ENCODE results near the gene LINS1.

The LINS1 gene

DNA sequence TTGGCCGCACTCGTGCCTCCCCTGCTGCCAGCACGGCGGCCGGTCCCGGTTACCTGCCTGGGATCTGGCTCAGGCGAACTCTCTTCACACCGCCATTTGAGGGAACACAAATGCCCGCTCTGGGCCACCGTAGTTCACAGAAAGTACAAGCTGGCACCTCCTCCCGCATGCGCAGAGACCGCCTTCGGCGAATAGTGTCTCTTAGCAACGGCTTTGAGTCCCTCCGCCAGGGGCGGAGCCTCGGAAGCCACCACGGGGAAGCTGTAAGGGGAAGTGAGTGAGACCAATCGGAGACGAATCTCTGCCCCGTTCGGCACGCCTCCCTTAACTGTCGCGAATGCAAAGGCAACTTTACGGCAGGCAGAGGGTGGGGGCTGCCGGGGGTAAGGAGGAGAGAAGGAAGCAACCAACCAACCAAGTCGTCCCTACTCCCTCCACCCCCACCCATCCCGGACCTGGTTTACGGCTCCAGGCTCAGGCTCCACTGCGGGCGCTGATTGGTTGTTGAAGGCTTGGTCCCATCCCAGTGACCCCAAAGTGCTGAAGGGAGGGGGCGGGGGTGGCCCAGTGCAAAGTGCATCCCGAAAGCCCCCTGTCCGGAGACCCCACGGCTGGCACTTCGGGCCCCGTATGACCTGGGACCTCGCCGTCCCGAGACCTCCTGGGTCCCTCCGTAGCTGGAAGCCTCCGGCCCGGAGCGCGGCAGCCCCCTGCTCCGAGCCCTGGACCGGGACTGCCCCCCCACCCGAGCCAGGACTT, at the start of gene LINS1, which contains the start of gene ASB7:
TSS of gene LINS1 (minus strand) at position 121 of the 759 bp plus-strand sequence. CDS start 21,342 bp downstream, outside the sequence.
TSS of gene ASB7 (plus strand) at position 526 of the 759 bp plus-strand sequence. CDS start 9,628 bp downstream, outside the sequence.
- DNase-seq, result peak; percentile 99
- in situ Hi-C loops (cut with HindIII; ENCODE audit: low pct_ligation_motif_present, low pct_unique_long_range_greater_than_20kb, low sequenced_read_pairs), result no loop called here

GRCh38 chr15:100651253-100651652, 49.3 kb upstream of the LINS1 start:
- in situ Hi-C loops (cut with HindIII; ENCODE audit: low pct_ligation_motif_present, low pct_unique_long_range_greater_than_20kb, low sequenced_read_pairs), result no loop called here
- no peak for DNase-seq

DNA sequence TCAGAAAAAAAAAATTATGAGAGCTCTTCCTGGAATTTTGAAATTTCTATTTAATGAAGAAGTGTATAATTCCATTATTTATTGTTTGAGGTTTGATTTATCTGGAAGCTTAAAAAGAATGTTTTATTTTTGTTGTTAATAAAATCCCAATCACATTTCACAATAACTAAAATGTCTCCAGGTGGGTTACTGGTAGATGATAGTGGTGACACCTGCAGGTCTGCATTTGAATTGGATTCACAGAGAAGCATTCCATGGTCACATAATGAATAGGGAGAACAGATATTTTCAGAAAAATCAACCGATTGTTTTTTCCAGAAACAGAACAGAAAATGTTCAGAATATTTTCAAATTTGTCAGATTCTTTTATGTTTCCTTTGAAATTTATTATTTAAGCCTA, 48.7 kb upstream of the LINS1 start:
- DNase-seq, result peak; percentile 7
- in situ Hi-C loops (cut with HindIII; ENCODE audit: low pct_ligation_motif_present, low pct_unique_long_range_greater_than_20kb, low sequenced_read_pairs), result no loop called here

- in situ Hi-C loops (cut with HindIII; ENCODE audit: low pct_ligation_motif_present, low pct_unique_long_range_greater_than_20kb, low sequenced_read_pairs), result no loop called here
- no peak for DNase-seq
These were observed 47.0 kb upstream of the LINS1 start for GRCh38 chr15:100648951-100649350.

DNA sequence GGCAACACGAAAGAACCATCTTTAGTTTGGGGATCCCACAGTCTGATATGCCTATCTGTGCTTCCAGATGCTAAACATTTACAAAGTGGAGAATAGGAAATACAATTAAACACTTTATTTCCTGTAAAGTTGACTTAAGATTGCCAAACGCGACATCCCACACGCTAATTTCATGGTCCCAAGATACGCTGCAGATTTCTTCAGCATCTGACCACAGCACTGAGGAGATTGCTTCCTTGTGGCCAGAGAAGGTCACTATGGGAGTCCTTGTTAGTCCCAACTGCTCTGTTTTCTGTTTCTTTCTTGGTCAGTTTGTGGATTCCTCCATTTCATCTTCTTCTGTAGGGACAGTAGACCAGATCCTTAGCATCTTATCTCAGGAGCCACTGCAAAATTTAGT, 43.7 kb upstream of the LINS1 start:
- in situ Hi-C loops (cut with HindIII; ENCODE audit: low pct_ligation_motif_present, low pct_unique_long_range_greater_than_20kb, low sequenced_read_pairs), result no loop called here
- DNase-seq, result no peak

DNA sequence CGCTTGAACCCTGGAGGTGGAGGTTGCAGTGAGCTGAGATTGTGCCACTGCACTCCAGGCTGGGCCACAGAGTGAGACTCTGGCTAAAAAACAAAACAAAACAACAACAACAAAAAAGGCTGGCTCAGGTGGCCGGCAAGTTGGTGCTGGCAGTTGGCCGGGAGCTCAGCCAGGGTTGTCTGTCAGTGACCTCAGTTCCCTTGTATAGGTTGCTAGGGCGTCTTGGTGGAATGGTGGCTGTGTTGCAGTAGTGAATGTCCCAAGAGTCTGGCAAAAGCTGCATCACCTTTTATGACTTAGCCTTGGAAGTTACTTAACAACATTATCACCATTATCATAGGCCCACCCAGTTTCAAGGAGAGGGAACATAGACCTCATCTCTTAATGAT, 41.0 kb upstream of the LINS1 start:
- DNase-seq, result no peak
- in situ Hi-C loops (cut with HindIII; ENCODE audit: low pct_ligation_motif_present, low pct_unique_long_range_greater_than_20kb, low sequenced_read_pairs), result no loop called here

- in situ Hi-C loops (cut with HindIII; ENCODE audit: low pct_ligation_motif_present, low pct_unique_long_range_greater_than_20kb, low sequenced_read_pairs), result no loop called here
- DNase-seq, result no peak
These were observed 40.4 kb upstream of the LINS1 start for GRCh38 chr15:100642213-100642949.

DNA sequence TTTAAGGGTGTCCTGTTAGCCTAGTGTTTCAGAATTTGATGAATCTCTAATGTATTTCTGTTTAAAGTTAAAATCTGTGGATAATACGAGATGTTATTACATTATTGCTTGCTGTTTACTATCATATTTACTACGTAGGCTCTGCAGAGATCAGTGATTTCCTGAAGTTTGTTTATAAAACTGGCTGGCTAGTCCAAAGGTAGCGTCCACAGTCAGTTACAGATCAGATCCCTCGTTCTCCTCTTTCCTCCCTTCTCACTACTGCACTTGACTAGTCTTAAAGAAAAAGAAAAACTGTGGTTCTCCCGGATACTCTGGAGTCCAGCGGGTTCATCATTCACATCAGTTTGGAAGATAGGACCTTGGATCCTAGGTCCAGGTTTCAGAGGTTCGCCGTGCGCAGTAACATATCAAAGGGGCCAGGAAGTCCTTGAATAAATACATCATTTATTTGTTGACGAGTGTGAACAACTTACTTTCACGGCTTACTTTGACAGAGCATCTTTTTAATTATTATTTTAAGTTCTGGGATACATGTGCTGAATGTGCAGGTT, 36.3 kb upstream of the LINS1 start:
- in situ Hi-C loops (cut with HindIII; ENCODE audit: low pct_ligation_motif_present, low pct_unique_long_range_greater_than_20kb, low sequenced_read_pairs), result no loop called here
- no peak for DNase-seq

- in situ Hi-C loops (cut with HindIII; ENCODE audit: low pct_ligation_motif_present, low pct_unique_long_range_greater_than_20kb, low sequenced_read_pairs), result no loop called here
- no peak for DNase-seq
These were observed 33.6 kb upstream of the LINS1 start for GRCh38 chr15:100635406-100636071.

GRCh38 chr15:100633763-100634075, 31.7 kb upstream of the LINS1 start:
- in situ Hi-C loops (cut with HindIII; ENCODE audit: low pct_ligation_motif_present, low pct_unique_long_range_greater_than_20kb, low sequenced_read_pairs), result no loop called here
- no peak for DNase-seq

DNA sequence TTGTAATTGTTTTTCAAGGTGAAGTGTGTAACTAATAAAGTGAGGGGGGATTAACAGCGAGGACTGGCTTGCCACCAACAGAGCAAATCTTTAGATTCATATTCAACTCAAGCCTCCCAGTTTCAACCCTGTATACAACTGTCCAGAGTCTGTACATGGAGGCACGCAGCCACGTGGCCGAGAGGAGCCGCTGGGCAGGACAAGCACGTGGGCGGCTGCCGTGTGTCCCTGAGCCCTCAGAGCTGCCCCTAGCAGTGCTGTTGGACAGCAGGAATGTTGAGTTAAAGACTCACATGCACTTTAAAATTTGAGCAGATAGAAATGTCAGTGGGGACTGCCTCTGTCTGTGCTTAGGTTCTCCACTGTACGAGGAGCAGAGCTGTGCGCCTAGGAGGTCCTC, 29.8 kb upstream of the LINS1 start:
- DNase-seq, result no peak
- in situ Hi-C loops (cut with HindIII; ENCODE audit: low pct_ligation_motif_present, low pct_unique_long_range_greater_than_20kb, low sequenced_read_pairs), result no loop called here

- DNase-seq, result no peak
- in situ Hi-C loops (cut with HindIII; ENCODE audit: low pct_ligation_motif_present, low pct_unique_long_range_greater_than_20kb, low sequenced_read_pairs), result no loop called here
These were observed 26.8 kb upstream of the LINS1 start for GRCh38 chr15:100628746-100629145.

- in situ Hi-C loops (cut with HindIII; ENCODE audit: low pct_ligation_motif_present, low pct_unique_long_range_greater_than_20kb, low sequenced_read_pairs), result no loop called here
- peak; percentile 65 for DNase-seq
These were observed 25.9 kb upstream of the LINS1 start for GRCh38 chr15:100627789-100628395.

DNA sequence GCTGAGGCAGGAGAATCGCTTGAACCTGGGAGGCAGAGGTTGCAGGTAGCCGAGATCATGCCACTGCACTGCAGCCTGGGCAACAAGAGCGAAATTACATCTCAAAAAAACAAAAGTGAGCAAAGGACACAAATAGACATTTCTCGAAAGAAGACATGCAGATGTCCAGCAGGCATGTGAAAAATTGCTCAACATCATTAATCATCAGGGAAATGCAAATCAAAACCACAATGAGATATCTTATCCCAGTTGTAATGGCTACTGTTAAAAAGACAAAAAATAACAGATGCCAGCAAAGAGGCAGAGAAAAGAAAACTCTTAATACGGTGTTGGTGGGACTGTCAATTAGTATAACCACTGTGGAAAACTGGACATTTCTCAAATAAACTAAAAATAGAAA, 21.3 kb upstream of the LINS1 start:
- in situ Hi-C loops (cut with HindIII; ENCODE audit: low pct_ligation_motif_present, low pct_unique_long_range_greater_than_20kb, low sequenced_read_pairs), result no loop called here
- DNase-seq, result no peak

DNA sequence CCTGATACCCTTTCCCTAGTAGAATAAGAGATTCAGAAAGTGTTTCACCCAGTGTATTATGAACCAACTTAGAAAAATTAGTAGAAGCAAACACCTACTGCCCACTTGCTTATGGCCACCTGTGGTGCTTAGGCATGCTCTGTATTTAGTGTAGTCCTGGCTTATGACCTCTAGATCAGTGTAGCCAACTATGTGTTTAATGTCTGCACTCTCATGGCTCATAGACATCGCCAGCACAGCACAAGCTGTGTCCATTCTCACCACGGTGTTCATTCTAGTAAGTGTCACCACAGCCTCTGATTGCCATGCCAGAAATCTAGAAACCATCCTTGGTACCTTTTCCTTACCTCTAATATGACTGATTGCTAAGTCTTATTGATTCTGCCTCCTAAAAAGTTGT, 14.7 kb upstream of the LINS1 start:
- DNase-seq, result no peak
- in situ Hi-C loops (cut with HindIII; ENCODE audit: low pct_ligation_motif_present, low pct_unique_long_range_greater_than_20kb, low sequenced_read_pairs), result no loop called here

- no peak for DNase-seq
- in situ Hi-C loops (cut with HindIII; ENCODE audit: low pct_ligation_motif_present, low pct_unique_long_range_greater_than_20kb, low sequenced_read_pairs), result no loop called here
These were observed 13.8 kb upstream of the LINS1 start for GRCh38 chr15:100615801-100616200.

GRCh38 chr15:100614918-100615317, 12.9 kb upstream of the LINS1 start:
- in situ Hi-C loops (cut with HindIII; ENCODE audit: low pct_ligation_motif_present, low pct_unique_long_range_greater_than_20kb, low sequenced_read_pairs), result no loop called here
- DNase-seq, result no peak

DNA sequence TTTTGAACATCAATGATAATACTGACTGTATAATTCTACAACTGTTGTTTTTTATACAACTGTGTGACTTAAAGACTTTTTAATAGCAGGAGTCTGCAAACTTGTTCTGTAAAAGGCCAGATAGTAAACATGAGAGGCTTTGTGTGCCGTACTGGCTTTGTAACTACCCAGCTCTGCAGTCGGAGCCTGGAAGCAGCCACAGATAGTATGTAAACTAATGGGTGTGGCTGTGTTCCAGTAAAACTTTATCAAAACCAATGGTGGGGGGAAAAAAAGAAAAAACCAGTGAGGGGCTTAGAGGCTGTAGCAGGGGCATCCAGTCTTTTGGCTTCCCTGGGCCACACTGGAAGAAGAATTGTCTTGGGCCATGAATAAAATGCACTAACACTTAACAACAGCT, 12.4 kb upstream of the LINS1 start:
- in situ Hi-C loops (cut with HindIII; ENCODE audit: low pct_ligation_motif_present, low pct_unique_long_range_greater_than_20kb, low sequenced_read_pairs), result no loop called here
- DNase-seq, result no peak

GRCh38 chr15:100613208-100613607, 11.2 kb upstream of the LINS1 start:
- no peak for DNase-seq
- in situ Hi-C loops (cut with HindIII; ENCODE audit: low pct_ligation_motif_present, low pct_unique_long_range_greater_than_20kb, low sequenced_read_pairs), result no loop called here
